Astrocyte of the spinal cord (primary cell): ENCODE results near the gene DTL.
A peak's percentile ranks its signal among the peaks of the same experiment; 100 is the strongest.

Experiments used
- DNase-seq: peaks from one replicate; pipeline ENCODE4 v3.0.0; 2011; ENCODE audit warnings: low read depth, low spot score
- H3K4me3 ChIP-seq: 2 replicates; pipeline ENCODE4 v1.5.1; 2011; ENCODE audit warnings: low read depth, mild to moderate bottlenecking, low read length, moderate library complexity
- in situ Hi-C: cut with HindIII; loops from 2 replicates; pipeline ENCODE4 v1.10.0; 2017; ENCODE audit warnings: low sequenced_read_pairs
- TF ChIP-seq, protein P1 (sequence below): IDR thresholded peaks from 2 replicates; pipeline ENCODE4 v1.5.1; 2012; ENCODE audit warnings: low read depth, mild to moderate bottlenecking, low read length, inconsistent platforms

DTL gene

DNA sequence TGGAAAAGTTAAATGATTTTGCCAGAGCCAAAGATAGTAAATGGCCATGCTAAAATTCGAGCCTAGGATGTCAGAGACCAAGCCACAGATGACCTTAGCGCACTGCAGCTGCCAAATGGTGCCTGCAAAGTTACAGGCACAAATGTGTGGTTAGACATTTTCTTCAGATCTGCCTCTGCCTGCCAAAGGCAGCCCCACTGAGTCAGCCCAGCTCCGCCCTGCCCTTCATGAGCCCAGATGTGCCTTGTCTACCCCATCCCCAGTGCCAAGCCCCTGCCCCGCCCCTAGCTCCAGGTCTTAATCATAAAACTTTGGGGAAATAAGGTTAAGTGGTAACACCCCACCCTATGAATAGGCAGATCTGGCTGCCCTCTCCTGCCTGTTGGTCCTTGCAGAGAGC, 105.9 kb downstream of the DTL start:
- DNase-seq, result no peak
- no peak overlapping the region for H3K4me3 ChIP-seq
- TF ChIP-seq, protein P1, sequence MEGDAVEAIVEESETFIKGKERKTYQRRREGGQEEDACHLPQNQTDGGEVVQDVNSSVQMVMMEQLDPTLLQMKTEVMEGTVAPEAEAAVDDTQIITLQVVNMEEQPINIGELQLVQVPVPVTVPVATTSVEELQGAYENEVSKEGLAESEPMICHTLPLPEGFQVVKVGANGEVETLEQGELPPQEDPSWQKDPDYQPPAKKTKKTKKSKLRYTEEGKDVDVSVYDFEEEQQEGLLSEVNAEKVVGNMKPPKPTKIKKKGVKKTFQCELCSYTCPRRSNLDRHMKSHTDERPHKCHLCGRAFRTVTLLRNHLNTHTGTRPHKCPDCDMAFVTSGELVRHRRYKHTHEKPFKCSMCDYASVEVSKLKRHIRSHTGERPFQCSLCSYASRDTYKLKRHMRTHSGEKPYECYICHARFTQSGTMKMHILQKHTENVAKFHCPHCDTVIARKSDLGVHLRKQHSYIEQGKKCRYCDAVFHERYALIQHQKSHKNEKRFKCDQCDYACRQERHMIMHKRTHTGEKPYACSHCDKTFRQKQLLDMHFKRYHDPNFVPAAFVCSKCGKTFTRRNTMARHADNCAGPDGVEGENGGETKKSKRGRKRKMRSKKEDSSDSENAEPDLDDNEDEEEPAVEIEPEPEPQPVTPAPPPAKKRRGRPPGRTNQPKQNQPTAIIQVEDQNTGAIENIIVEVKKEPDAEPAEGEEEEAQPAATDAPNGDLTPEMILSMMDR, result no peak
- in situ Hi-C loops, result no loop called here

DNA sequence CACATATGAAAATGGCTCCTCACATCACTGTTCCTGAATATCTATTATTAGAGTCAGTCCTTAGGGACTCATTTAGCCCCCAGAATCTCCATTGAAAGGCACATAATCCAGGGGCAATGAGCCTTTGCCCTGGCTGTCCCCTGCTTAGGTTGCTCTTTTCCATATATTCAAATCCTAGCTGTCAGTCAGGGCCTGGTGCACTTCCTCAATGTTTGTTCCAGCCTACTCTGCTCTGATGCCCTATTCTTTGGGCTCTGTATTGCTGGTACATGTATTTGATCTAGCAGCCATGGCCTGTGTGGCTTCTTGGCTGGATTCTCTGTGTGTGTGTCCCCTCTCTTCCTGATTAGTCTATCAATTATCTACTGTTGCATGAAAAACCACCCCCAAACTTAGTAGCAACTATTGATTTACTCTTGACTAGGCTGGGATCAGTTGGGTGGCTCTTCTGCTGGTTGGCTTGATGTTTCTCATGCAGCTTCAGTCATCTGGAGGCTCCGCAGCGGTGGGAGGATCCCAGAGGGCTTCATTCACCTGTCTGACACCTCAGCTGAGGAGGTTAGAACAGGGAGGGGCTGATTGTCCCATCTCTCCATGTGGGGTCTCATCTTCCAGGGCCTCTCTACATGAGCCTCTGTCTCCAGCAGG, 107.5 kb downstream of the DTL start:
- TF ChIP-seq, protein P1, result no peak
- no peak for DNase-seq
- H3K4me3 ChIP-seq, result no peak overlapping the region
- in situ Hi-C loops, result no loop called here

DNA sequence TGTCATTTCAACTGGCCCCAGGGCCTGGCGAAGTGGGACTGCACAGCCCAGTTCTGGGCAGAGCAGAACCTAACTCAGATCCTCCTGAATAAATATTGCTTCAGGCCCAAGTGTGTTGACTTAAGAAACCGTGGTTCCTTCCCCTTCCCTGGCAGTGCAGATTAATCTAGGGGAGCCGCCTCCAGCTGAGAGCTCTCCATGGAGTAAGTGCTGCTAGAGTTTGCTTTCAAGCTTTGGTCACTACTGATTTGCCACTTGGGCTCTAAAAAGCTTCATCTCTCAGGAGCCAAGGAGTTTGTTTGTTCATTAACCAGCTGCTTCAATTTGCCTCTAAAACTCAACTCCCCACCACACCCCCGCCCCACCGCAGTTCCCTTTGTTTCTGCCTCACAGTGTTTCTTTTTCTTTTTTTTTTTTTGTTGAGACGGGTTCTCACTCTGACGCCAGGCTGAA, 112.1 kb downstream of the DTL start:
- DNase-seq, result peak; percentile 32
- TF ChIP-seq, protein P1, result no peak

DNA sequence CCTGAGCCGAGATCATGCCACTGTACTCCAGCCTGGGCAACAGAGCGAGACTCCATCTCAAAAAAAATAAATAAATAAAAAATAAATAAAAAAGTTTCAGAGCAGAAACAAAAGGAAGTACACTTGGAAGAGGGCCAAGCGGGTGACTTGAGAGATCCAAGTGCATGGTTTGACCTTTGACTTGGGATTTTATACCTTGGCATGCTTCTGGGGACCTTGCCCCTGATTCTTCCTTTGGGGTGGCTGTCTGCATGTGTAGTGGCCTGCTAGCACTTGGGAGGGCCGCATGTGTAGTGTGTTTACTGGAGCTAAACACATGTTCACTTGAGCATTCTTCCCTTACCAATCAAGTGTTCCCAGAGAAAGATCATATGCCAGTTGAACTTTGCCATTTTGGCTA, 114.0 kb downstream of the DTL start:
- DNase-seq, result no peak
- H3K4me3 ChIP-seq, result no peak overlapping the region
- TF ChIP-seq, protein P1, result no peak
- in situ Hi-C loops, result no loop called here

More for the DNA sequence above, 112.1 kb downstream of the DTL start:
- H3K4me3 ChIP-seq, result no peak overlapping the region
- in situ Hi-C loops, result no loop called here

DNA sequence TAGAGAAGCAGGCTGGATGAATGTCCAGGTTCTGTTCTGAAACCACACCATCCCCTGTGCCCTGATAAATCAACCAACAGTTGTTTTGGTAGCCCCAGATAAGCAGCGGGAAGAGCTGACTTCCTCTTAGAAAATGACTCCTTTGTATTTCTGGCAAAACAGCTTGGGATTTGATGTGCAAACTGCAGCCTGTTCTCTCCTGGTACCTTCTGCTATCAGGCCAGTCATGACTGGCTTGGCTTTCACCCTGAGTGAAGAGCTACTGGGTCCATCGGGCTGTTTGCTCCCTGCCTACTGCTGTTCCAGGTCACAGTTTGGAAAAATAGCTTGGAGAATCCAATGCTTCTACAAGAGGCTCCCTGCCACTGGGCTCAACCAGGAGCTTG, 116.8 kb downstream of the DTL start:
- DNase-seq, result no peak
- H3K4me3 ChIP-seq, result no peak overlapping the region
- in situ Hi-C loops, result no loop called here
- TF ChIP-seq, protein P1, result no peak

DNA sequence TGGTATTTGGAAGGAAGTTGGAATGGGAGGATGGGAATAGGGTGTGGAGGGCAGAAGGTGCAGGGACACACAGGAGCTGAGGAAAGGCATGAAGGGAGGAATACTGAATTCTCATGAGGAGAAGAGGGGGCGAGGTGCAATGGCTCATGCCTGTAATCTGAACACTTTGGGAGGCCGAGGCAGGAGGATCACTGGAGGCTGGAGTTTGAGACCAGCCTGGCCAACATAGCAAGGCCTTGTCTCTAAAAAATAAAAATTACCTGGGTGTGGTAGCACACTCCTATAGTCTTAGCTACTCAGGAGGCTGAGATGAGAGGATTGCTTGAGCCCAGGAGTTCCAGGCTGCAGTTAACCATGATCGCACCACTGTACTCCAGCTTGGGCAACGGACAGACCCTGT, 117.3 kb downstream of the DTL start:
- H3K4me3 ChIP-seq, result no peak overlapping the region
- in situ Hi-C loops, result no loop called here
- TF ChIP-seq, protein P1, result no peak
- DNase-seq, result no peak
